H1 (cell line): Measurements from ENCODE around the gene ARMC7. TPM values are rescaled to one million over a fixed set of nuclear protein-coding genes. Genes with fewer than 3 reads are reported as not detected.

Source experiments
- CTCF ChIA-PET: fragments of 300-600 bp; sonication (Branson Sonifier 250); formaldehyde crosslinking; loops from one replicate; lab custom pipeline; 2021; ENCODE audit not compliant: partially characterized antibody; lab: Charles Lee
- POLR2A ChIA-PET: fragments of 300-600 bp; sonication (Branson Sonifier 250); formaldehyde crosslinking; loops from one replicate; lab custom pipeline; 2021; ENCODE audit warnings: inconsistent platforms; ENCODE audit not compliant: partially characterized antibody; lab: Charles Lee
- DNase-seq, 2 experiments: peaks; one replicate each; pipeline versions ENCODE4 v3.0.0 to v3.0.0-alpha.2; 2010 to 2022; ENCODE audit warnings: low spot score in 2 of 2, low read depth in 1 of 2, mixed read lengths in 1 of 2
- FAIRE-seq: peaks from 2 replicates; lab custom pipeline; 2011; peaks lifted over from hg19 to GRCh38; lab: Jason Lieb, UNC
- H2AFZ ChIP-seq: 2 replicates; pipeline ENCODE4 v1.8.1; 2012; ENCODE audit warnings: low read length, inconsistent platforms
- H2AK5ac ChIP-seq: 2 replicates; pipeline ENCODE4 v1.6.1; 2013; ENCODE audit warnings: low read depth, low read length
- H2BK120ac ChIP-seq: replicated peaks from 2 replicates; pipeline ENCODE3; 2013; ENCODE audit warnings: low read depth, low read length, inconsistent platforms
- H2BK12ac ChIP-seq: 2 replicates; pipeline ENCODE4 v1.6.1; 2013; ENCODE audit warnings: low read depth, low read length
- H2BK15ac ChIP-seq: 2 replicates; pipeline ENCODE4 v1.6.1; 2013; ENCODE audit warnings: low read length
- H2BK20ac ChIP-seq: 2 replicates; pipeline ENCODE4 v1.6.1; 2013; ENCODE audit warnings: low read length
- H2BK5ac ChIP-seq: 2 replicates; pipeline ENCODE4 v1.6.1; 2013; ENCODE audit warnings: low read depth, low read length
- H3K14ac ChIP-seq: 2 replicates; pipeline ENCODE4 v1.6.1; 2013; ENCODE audit warnings: inconsistent platforms; ENCODE audit not compliant: insufficient read length
- H3K18ac ChIP-seq: 2 replicates; pipeline ENCODE4 v1.6.1; 2013; ENCODE audit warnings: low read length; ENCODE audit errors: extremely low read depth
- H3K23ac ChIP-seq: 2 replicates; pipeline ENCODE4 v1.6.1; 2013; ENCODE audit warnings: inconsistent platforms; ENCODE audit not compliant: insufficient read length
- H3K23me2 ChIP-seq: 2 replicates; pipeline ENCODE4 v1.6.1; 2013; ENCODE audit warnings: low read depth, low read length
- H3K27ac ChIP-seq: 2 replicates; pipeline ENCODE4 v1.6.1; 2011; ENCODE audit warnings: low read depth, low read length, inconsistent platforms
- H3K27me3 ChIP-seq, 4 experiments: replicated peaks in 1 of 4; 1 replicate in 1 of 4; 2 replicates in 3 of 4; pipeline versions ENCODE4 v1.6.1 to v1.8.1; 2011 to 2013; ENCODE audit warnings: low read length in 3 of 4, mild to moderate bottlenecking in 3 of 4, inconsistent platforms in 2 of 4, mixed read lengths in 2 of 4, moderate library complexity in 1 of 4; ENCODE audit not compliant: control insufficient read depth in 3 of 4, insufficient read depth in 3 of 4; ENCODE audit errors: extremely low read depth in 1 of 4
- H3K36me3 ChIP-seq, 4 experiments: 2 replicates each; pipeline versions ENCODE4 v1.6.1 to v1.8.1; 2011 to 2013; ENCODE audit warnings: mild to moderate bottlenecking in 4 of 4, low read length in 3 of 4, moderate library complexity in 2 of 4, control low read depth in 1 of 4, inconsistent platforms in 1 of 4; ENCODE audit not compliant: insufficient read depth in 4 of 4, control insufficient read depth in 2 of 4
- H3K4ac ChIP-seq: replicated peaks from 2 replicates; pipeline ENCODE3; 2013; ENCODE audit warnings: low read length, low read depth, mixed read lengths, inconsistent platforms; ENCODE audit not compliant: insufficient read length
- H3K4me1 ChIP-seq, 4 experiments: replicated peaks in 1 of 4; 1 replicate in 1 of 4; 2 replicates in 3 of 4; pipeline versions ENCODE4 v1.6.1 to v1.8.1; 2011 to 2013; ENCODE audit warnings: low read length in 3 of 4, inconsistent platforms in 2 of 4, mixed read lengths in 1 of 4; ENCODE audit not compliant: insufficient read depth in 4 of 4, control insufficient read depth in 3 of 4
- H3K4me2 ChIP-seq, 2 experiments: 2 replicates each; pipeline versions ENCODE4 v1.6.1 to v1.8.1; 2011 to 2013; ENCODE audit warnings: low read depth in 2 of 2, low read length in 2 of 2, control low read depth in 1 of 2, inconsistent platforms in 1 of 2, mild to moderate bottlenecking in 1 of 2; ENCODE audit not compliant: insufficient read depth in 1 of 2
- H3K4me3 ChIP-seq, 4 experiments: fragments of 200-600, 300-600 bp in 1 of 4; sonication (generic), shearing (Covaris generic), sonication (Bioruptor Twin) in 1 of 4; 2 replicates each; pipeline versions ENCODE4 v1.5.1 to v1.8.1; 2011 to 2016; ENCODE audit warnings: low read length in 4 of 4, low read depth in 3 of 4, control low read depth in 2 of 4, inconsistent platforms in 2 of 4, mild to moderate bottlenecking in 2 of 4, mixed read lengths in 1 of 4, moderate library complexity in 1 of 4; ENCODE audit not compliant: insufficient read depth in 2 of 4; ENCODE audit errors: extremely low read depth in 1 of 4
- H3K56ac ChIP-seq: replicated peaks from 2 replicates; pipeline ENCODE3; 2013; ENCODE audit warnings: low read depth, mild to moderate bottlenecking, mixed read lengths, low read length, inconsistent platforms; ENCODE audit not compliant: insufficient read length
- H3K79me1 ChIP-seq: 2 replicates; pipeline ENCODE4 v1.6.1; 2013; ENCODE audit warnings: low read depth, low read length, control low read depth
- H3K79me2 ChIP-seq, 2 experiments: 2 replicates each; pipeline versions ENCODE4 v1.6.1 to v1.8.1; 2012 to 2013; ENCODE audit warnings: low read length in 2 of 2, mild to moderate bottlenecking in 2 of 2, inconsistent platforms in 1 of 2; ENCODE audit not compliant: insufficient read depth in 2 of 2, control insufficient read depth in 1 of 2
- H3K9ac ChIP-seq, 4 experiments: replicated peaks in 1 of 4; 1 replicate in 1 of 4; 2 replicates in 3 of 4; pipeline versions ENCODE4 v1.6.1 to v1.8.1; 2011 to 2013; ENCODE audit warnings: low read depth in 3 of 4, low read length in 3 of 4, control low read depth in 2 of 4, mild to moderate bottlenecking in 2 of 4, moderate library complexity in 2 of 4, inconsistent platforms in 1 of 4; ENCODE audit errors: extremely low read depth in 1 of 4
- H3K9me3 ChIP-seq, 2 experiments: 2 replicates each; pipeline versions ENCODE4 v1.6.1 to v1.8.1; 2012 to 2013; ENCODE audit warnings: mild to moderate bottlenecking in 2 of 2, moderate library complexity in 2 of 2, control low read depth in 1 of 2, inconsistent platforms in 1 of 2, low read depth in 1 of 2, low read length in 1 of 2, mixed read lengths in 1 of 2; ENCODE audit not compliant: insufficient read depth in 2 of 2
- H4K20me1 ChIP-seq, 2 experiments: replicated peaks in 1 of 2; 2 replicates each; pipeline versions ENCODE3 to v1.8.1; 2011 to 2013; ENCODE audit warnings: inconsistent platforms in 2 of 2, low read length in 2 of 2, mild to moderate bottlenecking in 1 of 2; ENCODE audit not compliant: insufficient read depth in 2 of 2, control insufficient read depth in 1 of 2
- H4K5ac ChIP-seq: 2 replicates; pipeline ENCODE4 v1.6.1; 2013; ENCODE audit warnings: low read length, low read depth, mixed read lengths, inconsistent platforms; ENCODE audit not compliant: insufficient read length
- H4K8ac ChIP-seq: 2 replicates; pipeline ENCODE4 v1.8.0; 2013; ENCODE audit warnings: mild to moderate bottlenecking, moderate library complexity, low read length, inconsistent platforms; ENCODE audit not compliant: insufficient read depth; ENCODE audit errors: extremely low read depth
- H4K91ac ChIP-seq: replicated peaks from 2 replicates; pipeline ENCODE3; 2013; ENCODE audit warnings: low read length, mixed read lengths, inconsistent platforms; ENCODE audit not compliant: insufficient read length
- E2F6 ChIP-seq: IDR thresholded peaks from 2 replicates; pipeline ENCODE4 v1.6.1; 2012; ENCODE audit warnings: inconsistent platforms
- EP300 ChIP-seq, 2 experiments: IDR thresholded peaks; 1 replicate in 1 of 2; 2 replicates in 1 of 2; pipeline ENCODE4 v1.6.1; 2011 to 2012; ENCODE audit warnings: low read depth in 2 of 2, low read length in 2 of 2, mild to moderate bottlenecking in 2 of 2, borderline replicate concordance in 1 of 2, inconsistent platforms in 1 of 2, moderate library complexity in 1 of 2
- EZH2 ChIP-seq: fragments of 200-600 bp; sonication (generic); IDR thresholded peaks from 2 replicates; pipeline ENCODE4 v1.7.1; 2012; ENCODE audit warnings: low read depth, mild to moderate bottlenecking, moderate library complexity, low read length, inconsistent platforms; ENCODE audit not compliant: severe bottlenecking
- FOSL1 ChIP-seq: IDR thresholded peaks from 2 replicates; pipeline ENCODE4 v1.6.1; 2011; ENCODE audit warnings: mild to moderate bottlenecking, low read depth, low read length, moderate library complexity; ENCODE audit not compliant: insufficient read depth
- JUN ChIP-seq: IDR thresholded peaks from 2 replicates; pipeline ENCODE4 v1.6.1; 2011; ENCODE audit warnings: low read depth, mild to moderate bottlenecking, improper control_type of control experiment, low read length
- JUND ChIP-seq: IDR thresholded peaks from 2 replicates; pipeline ENCODE4 v1.6.1; 2011; ENCODE audit warnings: mild to moderate bottlenecking, improper control_type of control experiment, low read length
- MAFK ChIP-seq: IDR thresholded peaks from 2 replicates; pipeline ENCODE4 v1.6.1; 2012; ENCODE audit warnings: low read depth, mild to moderate bottlenecking, improper control_type of control experiment, low read length
- RXRA ChIP-seq: IDR thresholded peaks from 2 replicates; pipeline ENCODE4 v1.6.1; 2011; ENCODE audit warnings: low read depth, mild to moderate bottlenecking, low read length, moderate library complexity; ENCODE audit not compliant: insufficient read depth
- YY1 ChIP-seq: IDR thresholded peaks from 2 replicates; pipeline ENCODE4 v1.6.1; 2011; ENCODE audit warnings: low read depth, mild to moderate bottlenecking, low read length
- WGBS, 2 experiments: shearing (Covaris generic) in 1 of 2; methylation state at CpG; one replicate each; pipeline versions ENCODE4 v1.1.6 to v1.1.7; 2013 to 2015; ENCODE audit warnings: low lambda C conversion rate in 2 of 2, mixed read lengths in 2 of 2, inconsistent platforms in 1 of 2, low coverage in 1 of 2, missing lambda C conversion rate in 1 of 2; ENCODE audit not compliant: insufficient replicate concordance in 2 of 2, insufficient coverage in 1 of 2, insufficient read length in 1 of 2; ENCODE audit errors: extremely low coverage in 1 of 2, missing lambda C conversion rate in 1 of 2; 5-methylcytosine and 5-hydroxymethylcytosine counted together
- polyA plus RNA-seq, 7 experiments: library from polyadenylated mRNA; depleted of rRNA in 3 of 7; stranded (reverse) in 5 of 7; unstranded in 2 of 7; fragments of >200 nt in 5 of 7; fragments of 200-250 nt in 2 of 7; gene quantifications; 1 replicate in 5 of 7; 2 replicates in 1 of 7; 4 replicates in 1 of 7; pipeline versions ENCODE4 v1.2.1 to v1.2.3, GENCODE V29; 2011 to 2013; ENCODE audit warnings: missing spikeins in 2 of 7, mixed read lengths in 2 of 7
- total RNA-seq: library from RNA; stranded (reverse); fragmentation: NEBNext Ultra II Directional; extraction: Animal tissue kit (Norgen Biotek cat#: 25700); gene quantifications from 2 replicates; pipeline ENCODE4 v1.2.1, GENCODE V29; 2021

The ARMC7 gene
- total and polyA plus RNA-seq, 2 of the 8 experiments (the other 6 are each of a cell fraction or from before 2014, with no cell fraction given) = 9.8 to 13.6 TPM

DNA sequence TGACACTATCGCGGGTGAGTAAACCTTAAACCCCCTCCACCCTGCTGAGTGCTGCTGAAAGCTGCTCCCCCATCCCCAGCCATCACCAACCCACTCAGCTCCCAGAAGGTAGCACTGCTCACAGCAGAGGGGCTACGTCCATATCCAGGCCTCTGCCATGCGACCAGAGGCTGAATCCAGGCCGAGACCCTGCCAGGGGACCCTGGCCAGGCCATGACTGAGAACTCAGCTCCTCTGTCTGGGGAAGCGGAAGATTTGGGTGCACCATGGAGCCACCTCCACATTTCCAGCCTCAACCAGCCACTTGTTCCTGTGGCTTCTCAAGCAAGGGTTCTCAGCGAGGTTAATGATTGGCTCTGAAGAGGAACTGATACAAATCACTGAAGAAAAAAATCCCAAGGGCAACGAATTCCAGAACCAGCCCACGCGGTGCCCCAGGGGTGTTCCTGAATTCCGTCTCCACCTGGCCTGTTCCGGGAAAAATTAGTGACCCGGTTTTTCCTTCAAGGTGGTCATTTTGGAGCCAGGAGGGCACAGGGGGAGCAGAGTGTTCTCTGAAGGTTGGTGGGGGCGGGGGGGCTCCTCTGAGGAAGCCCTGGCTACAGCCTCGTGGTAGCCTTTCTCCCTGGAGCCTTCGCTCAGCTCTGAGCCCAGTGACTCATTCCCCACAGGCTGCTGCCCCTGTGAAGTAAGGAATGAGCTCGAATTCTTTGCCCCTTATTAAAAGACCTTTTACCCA is 31.3 kb upstream of the ARMC7 start:
- no peaks in the 10 kb centered on the region for H3K79me1 ChIP-seq
- no peak overlapping the region for H3K4me3 ChIP-seq
- no peak overlapping the region for H4K5ac ChIP-seq
- H3K4ac ChIP-seq = no peak overlapping the region
- H3K36me3 ChIP-seq = no peaks in the 10 kb centered on the region
- H2AFZ ChIP-seq = peak overlapping the region; percentile 43
- no peak overlapping the region for H3K27ac ChIP-seq
- H2AK5ac ChIP-seq = no peak overlapping the region
- H4K8ac ChIP-seq = peak overlapping the region; percentile 54; the same call in 1 of the 2 replicates
- H3K4me2 ChIP-seq = no peak overlapping the region
- no peak overlapping the region for H3K56ac ChIP-seq
- no peak overlapping the region for H2BK120ac ChIP-seq
- H3K9me3 ChIP-seq = no peaks in the 10 kb centered on the region
- no peak for DNase-seq
- CTCF ChIA-PET = interaction anchor here (0.7 to 7.6 kb wide), 16 partner anchors 9 to 275 kb away, joined by 3 to 45 read pairs (median 4); partner anchors contain the start of gene ARMC7
- peak overlapping the region; percentile 60; the same call in 1 of the 2 replicates for H3K18ac ChIP-seq
- H4K91ac ChIP-seq = peak overlapping the region; percentile 70
- H2BK5ac ChIP-seq = no peak overlapping the region; the same call in 1 of the 2 replicates
- POLR2A ChIA-PET = interaction anchor here (0.9 to 4.4 kb wide), 5 partner anchors 10 to 76 kb away, joined by 3 to 25 read pairs (median 3); partner anchors contain the start of genes JPT1 and SLC16A5
- H4K20me1 ChIP-seq = no peaks in the 10 kb centered on the region
- peak overlapping the region; percentile 43; the same call in 1 of the 2 replicates for H2BK20ac ChIP-seq
- no peak overlapping the region for H3K9ac ChIP-seq
- H3K23ac ChIP-seq = no peak overlapping the region
- H2BK15ac ChIP-seq = no peak overlapping the region; the same call in 1 of the 2 replicates
- H2BK12ac ChIP-seq = 0 out of 2 replicates have a peak overlapping the region, but pooled peaks have one; percentile 17
- H3K27me3 ChIP-seq = no peaks in the 10 kb centered on the region
- H3K4me1 ChIP-seq = peaks cover 0 to 16% (median 8%) of the 10 kb centered on the region in 4 experiments; a peak in 6 of 7 replicates
- 85% methylated on average over 17 of the region's 17 CpGs; no CpG with 5 or more reads in 1 of the 2 experiments for WGBS, 2 experiments
- no peaks in the 10 kb centered on the region for H3K79me2 ChIP-seq
- no peaks in the 10 kb centered on the region for H3K23me2 ChIP-seq
- no peak for FAIRE-seq
- H3K14ac ChIP-seq = no peak overlapping the region
- TF ChIP-seq RXRA = no peak
- no peak for TF ChIP-seq E2F6
- TF ChIP-seq JUN = no peak
- no peak for TF ChIP-seq YY1
- no peak for TF ChIP-seq FOSL1
- no peak for TF ChIP-seq JUND
- TF ChIP-seq MAFK = no peak
- no peak for TF ChIP-seq EP300 (IDR thresholded peaks at IDR 0.05; ENCODE audit: borderline replicate concordance in 1 of 2, low read depth in 2 of 2, low read length in 2 of 2)
- no peak for TF ChIP-seq EZH2
- TF ChIP-seq, all 59 proteins: peak for 0
